ENCODE data around the gene SEC63.
"Not testable (repeated sequence)": the region's sequence is repeated elsewhere in the genome, so short reads cannot be mapped to it uniquely, and the experiment has no call there.

The SEC63 gene

GRCh38 chr6:107957909-107958688 lies at the start of gene SEC63:
TSS of gene SEC63 (minus strand) at chr6:107958208. CDS start at chr6:107958009, 199 bp downstream.
- DNase-seq (ENCODE audit: low spot score) = peak; percentile 96

GRCh38 chr6:108005961-108006360 lies 48.0 kb upstream of the SEC63 start:
- no peak for DNase-seq (ENCODE audit: low spot score)

- DNase-seq (ENCODE audit: low spot score) = no peak
These were observed 46.9 kb upstream of the SEC63 start for GRCh38 chr6:108004861-108005260.

- peak; percentile 5 for DNase-seq (ENCODE audit: low spot score)
These were observed 44.6 kb upstream of the SEC63 start for GRCh38 chr6:108002365-108003221.

- no peak for DNase-seq (ENCODE audit: low spot score)
These were observed 43.8 kb upstream of the SEC63 start for GRCh38 chr6:108001696-108002231.

- not testable (repeated sequence) for DNase-seq (ENCODE audit: low spot score)
These were observed 42.3 kb upstream of the SEC63 start for GRCh38 chr6:108000259-108000658.

- no peak for DNase-seq (ENCODE audit: low spot score)
These were observed 41.3 kb upstream of the SEC63 start for GRCh38 chr6:107999341-107999740.

- no peak for DNase-seq (ENCODE audit: low spot score)
These were observed 34.0 kb upstream of the SEC63 start for GRCh38 chr6:107991772-107992550.

- DNase-seq (ENCODE audit: low spot score) = no peak
These were observed 33.1 kb upstream of the SEC63 start for GRCh38 chr6:107991061-107991460.

- DNase-seq (ENCODE audit: low spot score) = not testable (repeated sequence)
These were observed 32.6 kb upstream of the SEC63 start for GRCh38 chr6:107990587-107990986.

GRCh38 chr6:107989166-107990094 lies 31.4 kb upstream of the SEC63 start:
- DNase-seq (ENCODE audit: low spot score) = no peak

GRCh38 chr6:107988570-107988969 lies 30.6 kb upstream of the SEC63 start:
- no peak for DNase-seq (ENCODE audit: low spot score)

GRCh38 chr6:107987805-107988204 lies 29.8 kb upstream of the SEC63 start:
- DNase-seq (ENCODE audit: low spot score) = no peak

GRCh38 chr6:107985701-107986100 lies 27.7 kb upstream of the SEC63 start:
- DNase-seq (ENCODE audit: low spot score) = no peak

- DNase-seq (ENCODE audit: low spot score) = no peak
These were observed 25.8 kb upstream of the SEC63 start for GRCh38 chr6:107983811-107984210.

GRCh38 chr6:107982486-107982885 lies 24.5 kb upstream of the SEC63 start:
- no peak for DNase-seq (ENCODE audit: low spot score)

- no peak for DNase-seq (ENCODE audit: low spot score)
These were observed 23.7 kb upstream of the SEC63 start for GRCh38 chr6:107981695-107982094.

- no peak for DNase-seq (ENCODE audit: low spot score)
These were observed 19.3 kb upstream of the SEC63 start for GRCh38 chr6:107977283-107977682.

GRCh38 chr6:107976155-107976783 lies 18.3 kb upstream of the SEC63 start:
- DNase-seq (ENCODE audit: low spot score) = no peak

GRCh38 chr6:107973594-107973993 lies 15.6 kb upstream of the SEC63 start:
- no peak for DNase-seq (ENCODE audit: low spot score)

Measured in kidney capillary endothelial cell (primary cell).